Osteoblast (primary cell): ENCODE data around the gene OBSCN. TPM values are rescaled to one million over a fixed set of nuclear protein-coding genes. Genes with fewer than 3 reads are reported as not detected.

ENCODE experiments used
- DNase-seq: peaks from one replicate; pipeline ENCODE4 v3.0.0; 2011; ENCODE audit warnings: low spot score, mixed read lengths; ENCODE audit not compliant: insufficient read length; ENCODE audit errors: missing footprints
- H2AFZ ChIP-seq: 2 replicates; pipeline ENCODE4 v1.6.0; 2011; ENCODE audit warnings: mild to moderate bottlenecking, low read length
- H3K27ac ChIP-seq: 2 replicates; pipeline ENCODE4 v1.5.1; 2011; ENCODE audit warnings: mild to moderate bottlenecking, low read depth, low read length, moderate library complexity
- H3K27me3 ChIP-seq: 2 replicates; pipeline ENCODE4 v1.6.0; 2012; ENCODE audit warnings: mild to moderate bottlenecking, control low read depth, inconsistent platforms, low read length, moderate library complexity; ENCODE audit not compliant: insufficient read depth
- H3K36me3 ChIP-seq: 2 replicates; pipeline ENCODE4 v1.5.1; 2011; ENCODE audit warnings: mild to moderate bottlenecking, low read length, control low read depth, moderate library complexity; ENCODE audit not compliant: insufficient read depth
- H3K4me1 ChIP-seq: 2 replicates; pipeline ENCODE4 v1.5.1; 2011; ENCODE audit warnings: mild to moderate bottlenecking, low read length, control low read depth, moderate library complexity; ENCODE audit not compliant: insufficient read depth
- H3K4me2 ChIP-seq: 2 replicates; pipeline ENCODE4 v1.6.0; 2011; ENCODE audit warnings: mild to moderate bottlenecking, low read length; ENCODE audit not compliant: insufficient read depth
- H3K4me3 ChIP-seq: fragments of 200-600 bp; sonication (generic); 3 replicates; pipeline ENCODE4 v1.5.1; 2012; ENCODE audit warnings: mild to moderate bottlenecking, low read length, inconsistent platforms; ENCODE audit not compliant: insufficient read depth
- H3K79me2 ChIP-seq: 2 replicates; pipeline ENCODE4 v1.6.0; 2012; ENCODE audit warnings: mild to moderate bottlenecking, low read length, control low read depth, inconsistent platforms; ENCODE audit not compliant: insufficient read depth
- H3K9me3 ChIP-seq: 2 replicates; pipeline ENCODE4 v1.5.1; 2011; ENCODE audit warnings: low read depth, low read length, control low read depth
- H4K20me1 ChIP-seq: 2 replicates; pipeline ENCODE4 v1.6.0; 2012; ENCODE audit warnings: mild to moderate bottlenecking, low read length, control low read depth; ENCODE audit not compliant: insufficient read depth
- CTCF ChIP-seq: IDR thresholded peaks from 2 replicates; pipeline ENCODE4 v1.5.1; 2011; ENCODE audit warnings: mild to moderate bottlenecking, low read depth, low read length, moderate library complexity; ENCODE audit errors: extremely low read depth
- total RNA-seq: library from RNA; depleted of rRNA; stranded (reverse); fragments of >200 nt; gene quantifications from 2 replicates; pipeline ENCODE4 v1.2.3, GENCODE V29; 2012

Gene OBSCN
- total RNA-seq, 1 donor = 2.9 TPM

DNA sequence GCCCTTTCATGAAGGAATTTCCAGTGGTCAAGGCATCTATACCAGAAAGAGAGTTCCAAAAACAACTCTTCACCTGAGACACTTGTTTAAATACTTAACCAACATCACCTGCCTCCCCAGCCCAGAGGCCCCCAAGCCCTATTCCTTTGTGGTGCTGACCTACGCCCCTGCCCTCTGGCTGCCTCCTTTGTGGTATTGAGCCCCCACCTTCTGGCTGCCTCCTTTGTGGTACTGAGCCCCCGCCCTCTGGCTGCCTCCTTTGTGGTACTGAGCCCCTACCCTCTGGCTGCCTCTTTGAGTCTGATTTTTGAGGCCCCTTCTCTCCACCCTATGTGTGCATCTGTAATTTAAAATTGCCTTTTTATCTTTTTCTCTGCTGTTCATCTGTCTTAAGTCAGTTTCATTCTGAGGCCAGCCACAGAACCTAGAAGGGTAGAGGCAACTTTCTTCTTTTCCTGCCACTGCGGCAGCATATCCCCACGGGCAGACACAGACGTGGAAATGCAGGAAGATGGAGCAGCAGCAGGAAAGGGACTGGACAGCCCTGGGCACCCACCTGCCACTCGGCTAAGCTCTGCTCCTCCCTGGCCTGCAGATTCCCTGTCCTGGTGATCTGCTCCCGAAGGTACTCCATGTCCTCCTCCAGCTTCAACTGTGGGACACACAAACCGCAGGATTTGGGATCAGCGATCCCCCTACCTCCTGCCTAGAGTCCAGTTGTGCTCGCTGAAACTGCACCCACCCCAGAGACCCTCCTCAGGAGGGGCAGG lies 205.6 kb downstream of the OBSCN start:
- H3K4me2 ChIP-seq = no peak overlapping the region
- peaks cover 31% of the 10 kb centered on the region for H3K27me3 ChIP-seq
- H3K36me3 ChIP-seq = no peaks in the 10 kb centered on the region
- no peak overlapping the region for H3K27ac ChIP-seq
- peak; percentile 62 for DNase-seq
- H2AFZ ChIP-seq = no peak overlapping the region
- H3K9me3 ChIP-seq = no peaks in the 10 kb centered on the region
- no peak overlapping the region for H3K4me3 ChIP-seq
- peaks cover 4% of the 10 kb centered on the region for H3K4me1 ChIP-seq
- H4K20me1 ChIP-seq = peaks cover 19% of the 10 kb centered on the region
- TF ChIP-seq CTCF = no peak
- no peaks in the 10 kb centered on the region for H3K79me2 ChIP-seq

DNA sequence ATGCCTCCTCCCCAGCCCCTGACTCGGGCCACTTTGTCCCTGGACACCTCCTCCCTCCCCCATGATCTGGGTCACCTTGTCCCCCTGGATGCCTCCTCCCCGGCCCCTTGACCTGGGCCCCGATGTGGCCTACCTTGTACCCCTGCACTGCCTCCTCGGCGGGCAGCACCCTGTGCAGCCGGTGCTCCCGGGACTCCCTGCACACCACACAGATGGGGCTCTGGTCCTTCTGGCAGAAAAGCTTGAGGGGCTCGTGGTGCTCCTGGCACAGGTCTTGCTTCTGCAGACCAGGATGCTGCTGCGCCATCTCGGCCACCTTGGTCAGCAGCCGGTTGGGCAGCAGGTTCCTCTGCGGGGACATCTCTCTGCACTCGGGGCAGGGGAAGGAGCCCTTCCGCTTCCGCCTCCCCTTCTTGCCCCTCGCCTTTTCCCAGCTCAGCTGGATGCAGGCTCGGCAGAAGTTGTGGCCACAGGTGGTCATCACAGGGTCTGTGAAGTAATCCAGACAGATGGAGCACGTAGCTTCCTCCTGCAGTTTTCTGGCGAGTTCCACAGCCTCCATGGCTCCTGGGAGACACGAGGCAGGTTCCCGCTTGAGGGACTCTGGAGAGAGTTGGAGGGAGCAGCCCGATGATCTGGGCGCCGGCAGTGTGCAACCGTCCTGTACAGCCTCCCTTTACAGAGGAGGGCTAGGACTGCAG lies 206.8 kb downstream of the OBSCN start:
- Histone ChIP-seq H3K4me1 (peaks cover 4% of the 10 kb centered on the region), H3K27ac (no peak overlapping the region), H3K27me3 (peaks cover 32% of the 10 kb centered on the region), H3K4me2 (no peak overlapping the region), H4K20me1 (peaks cover 23% of the 10 kb centered on the region), H2AFZ (no peak overlapping the region), H3K9me3 (no peaks in the 10 kb centered on the region), H3K4me3 (no peak overlapping the region), H3K36me3 (no peaks in the 10 kb centered on the region), H3K79me2 (no peaks in the 10 kb centered on the region)
- peak; percentile 58 for DNase-seq
- no peak for TF ChIP-seq CTCF

DNA sequence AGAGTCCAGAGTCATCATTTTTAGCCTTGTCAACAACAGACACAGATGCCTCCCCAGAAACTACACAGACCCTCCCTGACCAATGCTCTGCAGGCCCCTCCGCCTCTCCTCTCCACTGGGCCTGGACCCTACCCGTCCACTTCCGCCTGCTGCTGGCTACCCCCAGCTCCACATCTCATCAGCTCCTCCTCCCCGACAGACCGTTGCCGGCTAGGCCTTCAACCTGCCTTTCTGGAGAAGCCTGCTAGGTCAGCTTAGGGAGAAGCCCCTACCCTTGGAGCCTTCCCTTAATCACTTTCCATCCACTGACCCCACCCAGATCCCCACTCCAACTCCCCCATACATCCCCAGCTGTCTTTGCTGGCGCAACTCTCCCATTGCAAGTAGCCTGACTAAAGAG lies 207.4 kb downstream of the OBSCN start:
- Histone ChIP-seq H3K36me3 (no peaks in the 10 kb centered on the region), H3K27ac (no peak overlapping the region), H3K4me2 (no peak overlapping the region)

More for the DNA sequence above, 207.4 kb downstream of the OBSCN start:
- no peak overlapping the region for H3K4me3 ChIP-seq
- no peaks in the 10 kb centered on the region for H3K79me2 ChIP-seq
- H3K27me3 ChIP-seq = peaks cover 32% of the 10 kb centered on the region
- no peak overlapping the region for H2AFZ ChIP-seq
- peak; percentile 66 for DNase-seq
- peaks cover 4% of the 10 kb centered on the region for H3K4me1 ChIP-seq
- H3K9me3 ChIP-seq = no peaks in the 10 kb centered on the region
- no peak for TF ChIP-seq CTCF
- peaks cover 22% of the 10 kb centered on the region for H4K20me1 ChIP-seq
